K562 (cell line): Measurements from ENCODE around the gene SLC25A45. TPM values are rescaled to one million over a fixed set of nuclear protein-coding genes. Genes with fewer than 3 reads are reported as not detected.

Experiments
- EP400 ChIP-seq: fragments of 450-650 bp; IDR thresholded peaks from 2 replicates; pipeline ENCODE4 v1.6.1; 2017; ENCODE audit warnings: antibody characterized with exemption, mild to moderate bottlenecking, moderate library complexity
- ETV5 ChIP-seq: sonication (generic); formaldehyde crosslinking; IDR thresholded peaks from 2 replicates; pipeline ENCODE4 v1.4.0; 2020; ENCODE audit warnings: low read depth, mild to moderate bottlenecking, missing genetic modification reagents
- KDM1A ChIP-seq, 2 experiments: fragments of 450-650 bp; IDR thresholded peaks; 2 replicates each; pipeline ENCODE4 v1.6.1; 2016; ENCODE audit warnings: mild to moderate bottlenecking in 2 of 2
- KLF16 ChIP-seq: IDR thresholded peaks from 2 replicates; pipeline ENCODE4 v1.6.1; 2016; ENCODE audit warnings: antibody characterized with exemption
- MTF1 ChIP-seq: fragments of 250-450 bp; sonication (Bioruptor Pico); IDR thresholded peaks from 2 replicates; pipeline ENCODE4 v1.9.0; 2021; ENCODE audit warnings: moderate library complexity, mild to moderate bottlenecking, inconsistent platforms, borderline replicate concordance
- NFIC ChIP-seq: fragments of 450-650 bp; IDR thresholded peaks from 2 replicates; pipeline ENCODE4 v1.6.1; 2017; ENCODE audit warnings: mild to moderate bottlenecking, inconsistent platforms
- RAD51 ChIP-seq: fragments of 450-650 bp; IDR thresholded peaks from 2 replicates; pipeline ENCODE4 v1.7.1; 2016; ENCODE audit warnings: low read depth, mild to moderate bottlenecking, borderline replicate concordance
- TARDBP ChIP-seq: fragments of 450-650 bp; IDR thresholded peaks from 2 replicates; pipeline ENCODE4 v1.6.1; 2016
- TBL1XR1 ChIP-seq, 2 experiments: IDR thresholded peaks; 2 replicates each; pipeline ENCODE4 v1.6.1; 2012; ENCODE audit warnings: improper control_type of control experiment in 2 of 2, low read length in 2 of 2, mild to moderate bottlenecking in 1 of 2
- WHSC1 ChIP-seq: IDR thresholded peaks from one replicate; pipeline ENCODE4 v1.6.1; 2012; ENCODE audit warnings: low read length, control low read depth, inconsistent platforms
- ZBTB17 ChIP-seq: fragments of 450-650 bp; formaldehyde crosslinking; IDR thresholded peaks from 2 replicates; pipeline ENCODE4 v1.4.0; 2020; ENCODE audit warnings: mild to moderate bottlenecking
- ZNF76 ChIP-seq: fragments of 250-450 bp; sonication (Bioruptor Pico); IDR thresholded peaks from 2 replicates; pipeline ENCODE4 v1.4.0; 2020; ENCODE audit warnings: mild to moderate bottlenecking, moderate library complexity, borderline replicate concordance
- ZNF764 ChIP-seq: fragments of 250-450 bp; sonication (Bioruptor Pico); IDR thresholded peaks from 2 replicates; pipeline ENCODE4 v1.4.0; 2020; ENCODE audit warnings: low read depth, mild to moderate bottlenecking, moderate library complexity
- polyA plus RNA-seq, 8 experiments: library from polyadenylated mRNA; depleted of rRNA in 4 of 8; stranded (reverse) in 5 of 8; unstranded in 3 of 8; fragments of >200 nt; fragmentation: Nextera tagmentation in 2 of 8; fragmentation: Illumina TruSeq in 1 of 8; extraction: Ambion mirVana in 2 of 8; extraction: Trizol in 1 of 8; gene quantifications; 2 replicates each; pipeline versions ENCODE4 v1.2.1 to v1.2.3, GENCODE V29; 2011 to 2014; ENCODE audit warnings: inconsistent platforms in 1 of 8, missing spikeins in 1 of 8
- total RNA-seq, 7 experiments: library from RNA; depleted of rRNA in 6 of 7; stranded (reverse); fragments of >200 nt in 6 of 7; fragmentation: Illumina TruSeq in 2 of 7; extraction: Trizol in 2 of 7; gene quantifications; 2 replicates each; pipeline versions ENCODE4 v1.2.1 to v1.2.3, GENCODE V29; 2011 to 2021; ENCODE audit warnings: low replicate concordance in 1 of 7
- TF ChIP-seq, protein P1 (sequence below): fragments of 250-450 bp; sonication (Bioruptor Pico); IDR thresholded peaks from 2 replicates; pipeline ENCODE4 v1.8.0; 2021; ENCODE audit warnings: mild to moderate bottlenecking, moderate library complexity
- TF ChIP-seq, protein P2 (sequence below): fragments of 450-650 bp; IDR thresholded peaks from 2 replicates; pipeline ENCODE4 v1.6.1; 2017; ENCODE audit warnings: antibody characterized with exemption
- TF ChIP-seq, protein P3 (sequence below): fragments of 450-650 bp; IDR thresholded peaks from 2 replicates; pipeline ENCODE4 v1.6.1; 2018; ENCODE audit warnings: mild to moderate bottlenecking, low read depth; ENCODE audit not compliant: partially characterized antibody
- TF ChIP-seq, protein P4 (sequence below): sonication (generic); formaldehyde crosslinking; IDR thresholded peaks from 2 replicates; pipeline ENCODE4 v1.8.1; 2023; ENCODE audit warnings: mild to moderate bottlenecking, missing genetic modification reagents
- TF ChIP-seq, protein P5 (sequence below): fragments of 450-650 bp; formaldehyde crosslinking; IDR thresholded peaks from 2 replicates; pipeline ENCODE4 v1.4.0; 2022; ENCODE audit warnings: missing genetic modification characterization

Gene SLC25A45
- total and polyA plus RNA-seq, 9 of the 15 experiments (the other 6 are each of a cell fraction or from before 2014, with no cell fraction given), result 0.15 to 2.3 (median 0.68) TPM

DNA sequence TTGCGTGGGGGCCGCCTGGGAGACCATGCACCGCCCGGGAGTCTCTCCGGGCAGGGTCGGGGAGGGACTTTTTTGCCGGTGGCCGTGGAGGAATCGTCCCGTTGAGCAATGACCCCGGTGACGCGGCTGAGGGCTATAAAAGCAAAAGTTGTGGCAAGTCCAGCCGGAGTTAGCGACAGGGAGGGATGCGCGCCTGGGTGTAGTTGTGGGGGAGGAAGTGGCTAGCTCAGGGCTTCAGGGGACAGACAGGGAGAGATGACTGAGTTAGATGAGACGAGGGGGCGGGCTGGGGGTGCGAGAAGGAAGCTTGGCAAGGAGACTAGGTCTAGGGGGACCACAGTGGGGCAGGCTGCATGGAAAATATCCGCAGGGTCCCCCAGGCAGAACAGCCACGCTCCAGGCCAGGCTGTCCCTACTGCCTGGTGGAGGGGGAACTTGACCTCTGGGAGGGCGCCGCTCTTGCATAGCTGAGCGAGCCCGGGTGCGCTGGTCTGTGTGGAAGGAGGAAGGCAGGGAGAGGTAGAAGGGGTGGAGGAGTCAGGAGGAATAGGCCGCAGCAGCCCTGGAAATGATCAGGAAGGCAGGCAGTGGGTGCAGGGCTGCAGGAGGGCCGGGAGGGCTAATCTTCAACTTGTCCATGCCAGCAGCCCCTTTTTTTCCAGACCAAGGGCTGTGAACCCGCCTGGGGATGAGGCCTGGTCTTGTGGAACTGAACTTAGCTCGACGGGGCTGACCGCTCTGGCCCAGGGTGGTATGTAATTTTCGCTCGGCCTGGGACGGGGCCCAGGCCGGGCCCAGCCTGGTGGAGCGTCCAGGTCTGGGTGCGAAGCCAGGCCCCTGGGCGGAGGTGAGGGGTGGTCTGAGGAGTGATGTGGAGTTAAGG is 40.4 kb upstream of the SLC25A45 start, which contains the start of gene NEAT1 (continued):
- TF ChIP-seq, protein P1, sequence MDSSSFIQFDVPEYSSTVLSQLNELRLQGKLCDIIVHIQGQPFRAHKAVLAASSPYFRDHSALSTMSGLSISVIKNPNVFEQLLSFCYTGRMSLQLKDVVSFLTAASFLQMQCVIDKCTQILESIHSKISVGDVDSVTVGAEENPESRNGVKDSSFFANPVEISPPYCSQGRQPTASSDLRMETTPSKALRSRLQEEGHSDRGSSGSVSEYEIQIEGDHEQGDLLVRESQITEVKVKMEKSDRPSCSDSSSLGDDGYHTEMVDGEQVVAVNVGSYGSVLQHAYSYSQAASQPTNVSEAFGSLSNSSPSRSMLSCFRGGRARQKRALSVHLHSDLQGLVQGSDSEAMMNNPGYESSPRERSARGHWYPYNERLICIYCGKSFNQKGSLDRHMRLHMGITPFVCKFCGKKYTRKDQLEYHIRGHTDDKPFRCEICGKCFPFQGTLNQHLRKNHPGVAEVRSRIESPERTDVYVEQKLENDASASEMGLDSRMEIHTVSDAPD (CRISPR knock-in tag), result peak; percentile 54; the same call in 1 of the 2 replicates
- TF ChIP-seq, protein P2, sequence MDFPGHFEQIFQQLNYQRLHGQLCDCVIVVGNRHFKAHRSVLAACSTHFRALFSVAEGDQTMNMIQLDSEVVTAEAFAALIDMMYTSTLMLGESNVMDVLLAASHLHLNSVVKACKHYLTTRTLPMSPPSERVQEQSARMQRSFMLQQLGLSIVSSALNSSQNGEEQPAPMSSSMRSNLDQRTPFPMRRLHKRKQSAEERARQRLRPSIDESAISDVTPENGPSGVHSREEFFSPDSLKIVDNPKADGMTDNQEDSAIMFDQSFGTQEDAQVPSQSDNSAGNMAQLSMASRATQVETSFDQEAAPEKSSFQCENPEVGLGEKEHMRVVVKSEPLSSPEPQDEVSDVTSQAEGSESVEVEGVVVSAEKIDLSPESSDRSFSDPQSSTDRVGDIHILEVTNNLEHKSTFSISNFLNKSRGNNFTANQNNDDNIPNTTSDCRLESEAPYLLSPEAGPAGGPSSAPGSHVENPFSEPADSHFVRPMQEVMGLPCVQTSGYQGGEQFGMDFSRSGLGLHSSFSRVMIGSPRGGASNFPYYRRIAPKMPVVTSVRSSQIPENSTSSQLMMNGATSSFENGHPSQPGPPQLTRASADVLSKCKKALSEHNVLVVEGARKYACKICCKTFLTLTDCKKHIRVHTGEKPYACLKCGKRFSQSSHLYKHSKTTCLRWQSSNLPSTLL, result 0 out of 2 replicates have a peak, but pooled peaks have one; percentile 37
- TF ChIP-seq RAD51 (no peak), EP400 (no peak), ZBTB17 (CRISPR knock-in tag) (peak; percentile 98), MTF1 (CRISPR knock-in tag) (peak; percentile 16; the same call in 1 of the 2 replicates), NFIC (peak; percentile 89), ZNF76 (peak; percentile 87), KLF16 (no peak; the same call in 1 of the 2 replicates), ZNF764 (CRISPR knock-in tag) (peak; percentile 95), KDM1A (IDR thresholded peaks at IDR 0.05) (no peak), TARDBP (peak; percentile 42; the same call in 1 of the 2 replicates), WHSC1 (no peak), TBL1XR1 (IDR thresholded peaks at IDR 0.05; ENCODE audit: low read length in 2 of 2) (peak; percentile 88 to 95), ETV5 (CRISPR knock-in tag) (0 out of 2 replicates have a peak, but pooled peaks have one; percentile 55)
- TF ChIP-seq, protein P3, sequence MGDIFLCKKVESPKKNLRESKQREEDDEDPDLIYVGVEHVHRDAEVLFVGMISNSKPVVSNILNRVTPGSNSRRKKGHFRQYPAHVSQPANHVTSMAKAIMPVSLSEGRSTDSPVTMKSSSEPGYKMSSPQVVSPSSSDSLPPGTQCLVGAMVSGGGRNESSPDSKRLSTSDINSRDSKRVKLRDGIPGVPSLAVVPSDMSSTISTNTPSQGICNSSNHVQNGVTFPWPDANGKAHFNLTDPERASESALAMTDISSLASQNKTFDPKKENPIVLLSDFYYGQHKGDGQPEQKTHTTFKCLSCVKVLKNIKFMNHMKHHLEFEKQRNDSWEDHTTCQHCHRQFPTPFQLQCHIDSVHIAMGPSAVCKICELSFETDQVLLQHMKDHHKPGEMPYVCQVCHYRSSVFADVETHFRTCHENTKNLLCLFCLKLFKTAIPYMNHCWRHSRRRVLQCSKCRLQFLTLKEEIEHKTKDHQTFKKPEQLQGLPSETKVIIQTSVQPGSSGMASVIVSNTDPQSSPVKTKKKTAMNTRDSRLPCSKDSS, result no peak
- TF ChIP-seq, protein P4, sequence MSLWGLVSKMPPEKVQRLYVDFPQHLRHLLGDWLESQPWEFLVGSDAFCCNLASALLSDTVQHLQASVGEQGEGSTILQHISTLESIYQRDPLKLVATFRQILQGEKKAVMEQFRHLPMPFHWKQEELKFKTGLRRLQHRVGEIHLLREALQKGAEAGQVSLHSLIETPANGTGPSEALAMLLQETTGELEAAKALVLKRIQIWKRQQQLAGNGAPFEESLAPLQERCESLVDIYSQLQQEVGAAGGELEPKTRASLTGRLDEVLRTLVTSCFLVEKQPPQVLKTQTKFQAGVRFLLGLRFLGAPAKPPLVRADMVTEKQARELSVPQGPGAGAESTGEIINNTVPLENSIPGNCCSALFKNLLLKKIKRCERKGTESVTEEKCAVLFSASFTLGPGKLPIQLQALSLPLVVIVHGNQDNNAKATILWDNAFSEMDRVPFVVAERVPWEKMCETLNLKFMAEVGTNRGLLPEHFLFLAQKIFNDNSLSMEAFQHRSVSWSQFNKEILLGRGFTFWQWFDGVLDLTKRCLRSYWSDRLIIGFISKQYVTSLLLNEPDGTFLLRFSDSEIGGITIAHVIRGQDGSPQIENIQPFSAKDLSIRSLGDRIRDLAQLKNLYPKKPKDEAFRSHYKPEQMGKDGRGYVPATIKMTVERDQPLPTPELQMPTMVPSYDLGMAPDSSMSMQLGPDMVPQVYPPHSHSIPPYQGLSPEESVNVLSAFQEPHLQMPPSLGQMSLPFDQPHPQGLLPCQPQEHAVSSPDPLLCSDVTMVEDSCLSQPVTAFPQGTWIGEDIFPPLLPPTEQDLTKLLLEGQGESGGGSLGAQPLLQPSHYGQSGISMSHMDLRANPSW (CRISPR knock-in tag), result no peak; the same call in 1 of the 2 replicates
- TF ChIP-seq, protein P5, sequence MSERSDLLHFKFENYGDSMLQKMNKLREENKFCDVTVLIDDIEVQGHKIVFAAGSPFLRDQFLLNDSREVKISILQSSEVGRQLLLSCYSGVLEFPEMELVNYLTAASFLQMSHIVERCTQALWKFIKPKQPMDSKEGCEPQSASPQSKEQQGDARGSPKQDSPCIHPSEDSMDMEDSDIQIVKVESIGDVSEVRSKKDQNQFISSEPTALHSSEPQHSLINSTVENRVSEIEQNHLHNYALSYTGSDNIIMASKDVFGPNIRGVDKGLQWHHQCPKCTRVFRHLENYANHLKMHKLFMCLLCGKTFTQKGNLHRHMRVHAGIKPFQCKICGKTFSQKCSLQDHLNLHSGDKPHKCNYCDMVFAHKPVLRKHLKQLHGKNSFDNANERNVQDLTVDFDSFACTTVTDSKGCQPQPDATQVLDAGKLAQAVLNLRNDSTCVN (CRISPR knock-in tag), result peak; percentile 100
